Measurements from ENCODE around the gene TLCD3B.

DNA sequence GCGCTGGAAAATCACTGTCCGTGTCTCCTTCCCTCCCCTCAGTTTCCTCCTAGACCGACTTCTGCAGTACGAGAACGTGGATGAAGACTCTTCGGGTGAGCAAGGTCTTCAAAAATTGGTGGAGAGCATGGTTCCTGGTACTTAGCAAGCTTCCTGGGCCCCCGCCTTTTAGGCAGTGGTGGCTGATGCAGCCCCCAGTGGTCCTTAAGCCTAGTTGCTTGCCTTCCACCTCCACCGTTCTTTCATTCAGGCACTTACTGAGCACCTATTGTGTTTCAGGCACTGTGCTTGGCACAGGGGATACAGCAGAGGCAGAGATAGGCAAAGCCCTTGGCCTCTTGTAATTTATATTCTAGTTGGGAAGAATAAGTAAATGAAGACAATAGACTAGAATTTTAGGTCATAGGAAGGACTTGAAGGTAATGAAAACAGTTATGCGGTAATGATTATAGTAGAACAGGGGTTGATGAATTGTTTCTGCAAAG lies 34.3 kb downstream of the TLCD3B start:
- TF ChIP-seq ZNF217 (CRISPR knock-in tag; IDR thresholded peaks at IDR 0.05) (no peak), FOXA1 (IDR thresholded peaks at IDR 0.05; ENCODE audit: borderline replicate concordance) (no peak)
- TF ChIP-seq, protein P1, sequence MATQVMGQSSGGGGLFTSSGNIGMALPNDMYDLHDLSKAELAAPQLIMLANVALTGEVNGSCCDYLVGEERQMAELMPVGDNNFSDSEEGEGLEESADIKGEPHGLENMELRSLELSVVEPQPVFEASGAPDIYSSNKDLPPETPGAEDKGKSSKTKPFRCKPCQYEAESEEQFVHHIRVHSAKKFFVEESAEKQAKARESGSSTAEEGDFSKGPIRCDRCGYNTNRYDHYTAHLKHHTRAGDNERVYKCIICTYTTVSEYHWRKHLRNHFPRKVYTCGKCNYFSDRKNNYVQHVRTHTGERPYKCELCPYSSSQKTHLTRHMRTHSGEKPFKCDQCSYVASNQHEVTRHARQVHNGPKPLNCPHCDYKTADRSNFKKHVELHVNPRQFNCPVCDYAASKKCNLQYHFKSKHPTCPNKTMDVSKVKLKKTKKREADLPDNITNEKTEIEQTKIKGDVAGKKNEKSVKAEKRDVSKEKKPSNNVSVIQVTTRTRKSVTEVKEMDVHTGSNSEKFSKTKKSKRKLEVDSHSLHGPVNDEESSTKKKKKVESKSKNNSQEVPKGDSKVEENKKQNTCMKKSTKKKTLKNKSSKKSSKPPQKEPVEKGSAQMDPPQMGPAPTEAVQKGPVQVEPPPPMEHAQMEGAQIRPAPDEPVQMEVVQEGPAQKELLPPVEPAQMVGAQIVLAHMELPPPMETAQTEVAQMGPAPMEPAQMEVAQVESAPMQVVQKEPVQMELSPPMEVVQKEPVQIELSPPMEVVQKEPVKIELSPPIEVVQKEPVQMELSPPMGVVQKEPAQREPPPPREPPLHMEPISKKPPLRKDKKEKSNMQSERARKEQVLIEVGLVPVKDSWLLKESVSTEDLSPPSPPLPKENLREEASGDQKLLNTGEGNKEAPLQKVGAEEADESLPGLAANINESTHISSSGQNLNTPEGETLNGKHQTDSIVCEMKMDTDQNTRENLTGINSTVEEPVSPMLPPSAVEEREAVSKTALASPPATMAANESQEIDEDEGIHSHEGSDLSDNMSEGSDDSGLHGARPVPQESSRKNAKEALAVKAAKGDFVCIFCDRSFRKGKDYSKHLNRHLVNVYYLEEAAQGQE (IDR thresholded peaks at IDR 0.05; ENCODE audit: borderline replicate concordance): no peak
- TF ChIP-seq, protein P1 (CRISPR knock-in tag; IDR thresholded peaks at IDR 0.05; ENCODE audit: low read depth): no peak

All from K562 (cell line).